Lower leg skin (tissue), 4 donors: Measurements from ENCODE around the gene PTPRU. TPM values are rescaled to one million over a fixed set of nuclear protein-coding genes. Genes with fewer than 3 reads are reported as not detected.
"Not testable (repeated sequence)": the region's sequence is repeated elsewhere in the genome, so short reads cannot be mapped to it uniquely, and the experiment has no call there.

Source experiments
- DNase-seq, 2 donors: peaks; one replicate each; pipeline ENCODE4 v3.0.0-alpha.2; 2019; ENCODE audit warnings: low spot score in 2 of 2
- H3K4me3 ChIP-seq: fragments of 200-600 bp; sonication (generic); 2 replicates; pipeline ENCODE4 v1.5.1; 2017; ENCODE audit warnings: mild to moderate bottlenecking, low read depth; ENCODE audit not compliant: poor library complexity, severe bottlenecking
- CTCF ChIP-seq, 3 donors: fragments of 450-650 bp; IDR thresholded peaks; one replicate each; pipeline ENCODE4 v1.5.1; 2016; ENCODE audit warnings: antibody characterized with exemption in 3 of 3, mild to moderate bottlenecking in 3 of 3, moderate library complexity in 2 of 3
- POLR2A ChIP-seq, 2 donors: fragments of 450-650 bp; IDR thresholded peaks; one replicate each; pipeline ENCODE4 v1.6.1; 2016 to 2017; ENCODE audit warnings: antibody characterized with exemption in 2 of 2, mild to moderate bottlenecking in 1 of 2, moderate library complexity in 1 of 2
- WGBS, 2 donors: methylation state at CpG; one replicate each; pipeline ENCODE4 v1.1.5; 2018; 5-methylcytosine and 5-hydroxymethylcytosine counted together
- intact Hi-C: fragments of 100-400 bp; cut with DNase I; formaldehyde crosslinking; loops from one replicate; pipeline ENCODE4 v1.15.0; 2023; ENCODE audit warnings: low total_unique reads
- total RNA-seq, 4 donors: library from RNA; depleted of rRNA; stranded (reverse); fragments of >200 nt; gene quantifications; one replicate each; pipeline ENCODE4 v1.1.0, GENCODE V29; 2016

Gene PTPRU
- total RNA-seq, 4 donors from 2014 or later = 15.9 to 56.3 (median 30.6) TPM

- peak within 1 kb of the TSS; percentile 88 for H3K4me3 ChIP-seq
- WGBS, 2 donors = 2 to 3% methylated on average over 28 to 52 of the region's 52 CpGs
- DNase-seq = peak; percentile 91 to 99
- intact Hi-C loops = no loop called here
- TF ChIP-seq CTCF (IDR thresholded peaks at IDR 0.05) = no peak
- no peak for TF ChIP-seq POLR2A (IDR thresholded peaks at IDR 0.05)
Observed at GRCh38 chr1:29230553-29231378, 5.6 kb upstream of the PTPRU start, which contains the start of gene MECR. Gene MECR, minus strand, starts transcription at chr1:29230934. Its CDS starts 28 bp downstream, at chr1:29230906.

GRCh38 chr1:29232387-29232786 is 3.9 kb upstream of the PTPRU start:
- no peak for DNase-seq
- intact Hi-C loops = no loop called here
- no peak overlapping the region for H3K4me3 ChIP-seq
- no peak for TF ChIP-seq POLR2A (IDR thresholded peaks at IDR 0.05)
- no peak for TF ChIP-seq CTCF (IDR thresholded peaks at IDR 0.05)
- WGBS, 2 donors = 79 to 81% methylated on average over 3 of the region's 3 CpGs

GRCh38 chr1:29233693-29234092 is 2.6 kb upstream of the PTPRU start:
- TF ChIP-seq POLR2A (IDR thresholded peaks at IDR 0.05) (no peak), CTCF (IDR thresholded peaks at IDR 0.05) (no peak)
- WGBS, 2 donors = 90 to 91% methylated on average over 4 of the region's 4 CpGs
- intact Hi-C loops = no loop called here
- no peak for DNase-seq
- no peak overlapping the region for H3K4me3 ChIP-seq

GRCh38 chr1:29234471-29234870 is 1.9 kb upstream of the PTPRU start:
- 81 to 85% methylated on average over 1 of the region's 1 CpG for WGBS, 2 donors
- DNase-seq = no peak
- TF ChIP-seq POLR2A (IDR thresholded peaks at IDR 0.05) (no peak), CTCF (IDR thresholded peaks at IDR 0.05) (no peak)
- intact Hi-C loops = no loop called here
- no peak overlapping the region for H3K4me3 ChIP-seq

- not testable (repeated sequence) for DNase-seq, H3K4me3 ChIP-seq
- 86 to 91% methylated on average over 9 of the region's 9 CpGs for WGBS, 2 donors
- intact Hi-C loops = loop anchor here (5.0 kb wide), 2 partner anchors 1477 to 1617 kb away; no protein-coding TSS in a partner anchor
Observed at GRCh38 chr1:29234881-29235280, 1.4 kb upstream of the PTPRU start.

- DNase-seq = no peak
- intact Hi-C loops = loop anchor here (5.0 kb wide), 2 partner anchors 1476 to 1616 kb away; no protein-coding TSS in a partner anchor
- TF ChIP-seq POLR2A (IDR thresholded peaks at IDR 0.05) = no peak
- TF ChIP-seq CTCF (IDR thresholded peaks at IDR 0.05) = no peak
- WGBS, 2 donors = 1 to 2% methylated on average over 17 to 29 of the region's 30 CpGs
- peak overlapping the region; percentile 47 for H3K4me3 ChIP-seq
Observed at GRCh38 chr1:29236712-29237128, 398 bp downstream of the PTPRU start.
